Measurements from ENCODE around the gene SLCO4A1. TPM values are rescaled to one million over a fixed set of nuclear protein-coding genes. Genes with fewer than 3 reads are reported as not detected.

SLCO4A1 gene
- total RNA-seq, 1 donor from 2014 or later, result 63.3 TPM

GRCh38 chr20:62684981-62685380 lies 42.7 kb downstream of the SLCO4A1 start:
- no peak overlapping the region for H3K27ac ChIP-seq
- no peak for DNase-seq
- H3K36me3 ChIP-seq, result no peaks in the 10 kb centered on the region
- H3K4me1 ChIP-seq, result peaks cover 6% of the 10 kb centered on the region
- TF ChIP-seq, protein P1, sequence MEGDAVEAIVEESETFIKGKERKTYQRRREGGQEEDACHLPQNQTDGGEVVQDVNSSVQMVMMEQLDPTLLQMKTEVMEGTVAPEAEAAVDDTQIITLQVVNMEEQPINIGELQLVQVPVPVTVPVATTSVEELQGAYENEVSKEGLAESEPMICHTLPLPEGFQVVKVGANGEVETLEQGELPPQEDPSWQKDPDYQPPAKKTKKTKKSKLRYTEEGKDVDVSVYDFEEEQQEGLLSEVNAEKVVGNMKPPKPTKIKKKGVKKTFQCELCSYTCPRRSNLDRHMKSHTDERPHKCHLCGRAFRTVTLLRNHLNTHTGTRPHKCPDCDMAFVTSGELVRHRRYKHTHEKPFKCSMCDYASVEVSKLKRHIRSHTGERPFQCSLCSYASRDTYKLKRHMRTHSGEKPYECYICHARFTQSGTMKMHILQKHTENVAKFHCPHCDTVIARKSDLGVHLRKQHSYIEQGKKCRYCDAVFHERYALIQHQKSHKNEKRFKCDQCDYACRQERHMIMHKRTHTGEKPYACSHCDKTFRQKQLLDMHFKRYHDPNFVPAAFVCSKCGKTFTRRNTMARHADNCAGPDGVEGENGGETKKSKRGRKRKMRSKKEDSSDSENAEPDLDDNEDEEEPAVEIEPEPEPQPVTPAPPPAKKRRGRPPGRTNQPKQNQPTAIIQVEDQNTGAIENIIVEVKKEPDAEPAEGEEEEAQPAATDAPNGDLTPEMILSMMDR (IDR thresholded peaks at IDR 0.05), result no peak
- peaks cover 29% of the 10 kb centered on the region for H3K27me3 ChIP-seq
- no peak overlapping the region for H3K4me3 ChIP-seq
- ATAC-seq, result no peak
- H3K9me3 ChIP-seq, result no peaks in the 10 kb centered on the region
- intact Hi-C loops (cut with DNase I), result no loop called here

GRCh38 chr20:62685781-62686555 lies 43.7 kb downstream of the SLCO4A1 start:
- Histone ChIP-seq H3K4me1 (peaks cover 6% of the 10 kb centered on the region), H3K36me3 (no peaks in the 10 kb centered on the region), H3K27ac (no peak overlapping the region), H3K9me3 (no peaks in the 10 kb centered on the region), H3K27me3 (peaks cover 32% of the 10 kb centered on the region), H3K4me3 (no peak overlapping the region)
- intact Hi-C loops (cut with DNase I), result no loop called here
- ATAC-seq (peak; percentile 80), DNase-seq (peak; percentile 74)
- TF ChIP-seq, protein P1 (IDR thresholded peaks at IDR 0.05), result no peak

- intact Hi-C loops (cut with DNase I), result no loop called here
- DNase-seq, result no peak
- no peak overlapping the region for H3K4me3 ChIP-seq
- TF ChIP-seq, protein P1 (IDR thresholded peaks at IDR 0.05), result no peak
- H3K9me3 ChIP-seq, result no peaks in the 10 kb centered on the region
- no peak for ATAC-seq
- peaks cover 6% of the 10 kb centered on the region for H3K4me1 ChIP-seq
- peaks cover 43% of the 10 kb centered on the region for H3K27me3 ChIP-seq
- no peak overlapping the region for H3K27ac ChIP-seq
- no peaks in the 10 kb centered on the region for H3K36me3 ChIP-seq
Measured at GRCh38 chr20:62686869-62687830, 44.8 kb downstream of the SLCO4A1 start.

- Histone ChIP-seq H3K4me3 (no peak overlapping the region), H3K27me3 (peaks cover 41% of the 10 kb centered on the region), H3K9me3 (no peaks in the 10 kb centered on the region), H3K27ac (no peak overlapping the region), H3K4me1 (peaks cover 6% of the 10 kb centered on the region), H3K36me3 (no peaks in the 10 kb centered on the region)
- intact Hi-C loops (cut with DNase I), result no loop called here
- TF ChIP-seq, protein P1 (IDR thresholded peaks at IDR 0.05), result no peak
- no peak for ATAC-seq
- DNase-seq, result no peak
Measured at GRCh38 chr20:62688083-62688482, 45.8 kb downstream of the SLCO4A1 start.

GRCh38 chr20:62688855-62689460 lies 46.7 kb downstream of the SLCO4A1 start:
- Histone ChIP-seq H3K4me3 (no peak overlapping the region), H3K36me3 (no peaks in the 10 kb centered on the region), H3K27ac (no peak overlapping the region), H3K4me1 (peaks cover 6% of the 10 kb centered on the region), H3K9me3 (no peaks in the 10 kb centered on the region), H3K27me3 (peaks cover 35% of the 10 kb centered on the region)
- intact Hi-C loops (cut with DNase I), result no loop called here
- DNase-seq (no peak), ATAC-seq (no peak)
- TF ChIP-seq, protein P1 (IDR thresholded peaks at IDR 0.05), result no peak

Measured in upper lobe of right lung (tissue), 1 donor.